T-cell (primary cell): Measurements from ENCODE around the gene MAGEF1. TPM values are rescaled to one million over a fixed set of nuclear protein-coding genes. Genes with fewer than 3 reads are reported as not detected.
A peak's percentile ranks its signal among the peaks of the same experiment; 100 is the strongest.

Experiments used
- ATAC-seq, 4 experiments: fragments of 200-7000 bp in 3 of 4; fragments of 150-1000 bp in 1 of 4; cut with Tn5 transposase; replicated peaks in 1 of 4; 1 replicate in 3 of 4; 2 replicates in 1 of 4; pipeline ENCODE4 v1.10.0; 2021; ENCODE audit warnings: moderate library complexity in 3 of 4, mild to moderate bottlenecking in 2 of 4, moderate number of reproducible peaks in 1 of 4
- CTCF ChIA-PET, 2 donors: fragments of 300-600 bp; sonication (Branson Sonifier 250); formaldehyde crosslinking; loops; one replicate each; lab custom pipeline; 2022; ENCODE audit warnings: antibody characterized with exemption in 2 of 2; lab: Charles Lee
- POLR2A ChIA-PET, 2 donors: fragments of 300-600 bp; sonication (Branson Sonifier 250); formaldehyde crosslinking; loops; one replicate each; lab custom pipeline; 2022; ENCODE audit warnings: antibody characterized with exemption in 2 of 2; lab: Charles Lee
- DNase-seq, 35 experiments: peaks; one replicate each; pipeline versions ENCODE4 v3.0.0 to v3.0.0-alpha.2; 2013 to 2023
- H3K27ac ChIP-seq: one replicate; pipeline ENCODE4 v1.5.1; 2013; ENCODE audit warnings: low read length
- H3K27me3 ChIP-seq, 2 experiments: replicated peaks in 1 of 2; 1 replicate in 1 of 2; 2 replicates in 1 of 2; pipeline versions ENCODE4 v1.6.1 to v1.7.0; 2013; ENCODE audit warnings: low read length in 1 of 2, mixed read lengths in 1 of 2; ENCODE audit not compliant: control insufficient read depth in 2 of 2, insufficient read depth in 2 of 2; ENCODE audit errors: extremely low read depth in 1 of 2
- H3K36me3 ChIP-seq, 2 donors: 1 replicate in 1 of 2; 2 replicates in 1 of 2; pipeline versions ENCODE4 v1.6.1 to v1.7.0; 2013; ENCODE audit warnings: low read length in 1 of 2; ENCODE audit not compliant: control insufficient read depth in 2 of 2, insufficient read depth in 1 of 2; ENCODE audit errors: extremely low read depth in 1 of 2
- H3K4me1 ChIP-seq, 2 experiments: 1 replicate in 1 of 2; 2 replicates in 1 of 2; pipeline versions ENCODE4 v1.6.1 to v1.7.0; 2013; ENCODE audit warnings: low read length in 2 of 2, mixed read lengths in 1 of 2; ENCODE audit not compliant: insufficient read depth in 2 of 2, control insufficient read depth in 1 of 2; ENCODE audit errors: extremely low read depth in 1 of 2
- H3K4me3 ChIP-seq, 2 donors: 1 replicate in 1 of 2; 2 replicates in 1 of 2; pipeline versions ENCODE4 v1.5.1 to v1.7.0; 2013; ENCODE audit warnings: mild to moderate bottlenecking in 2 of 2, low read length in 1 of 2, moderate library complexity in 1 of 2; ENCODE audit not compliant: control insufficient read depth in 1 of 2; ENCODE audit errors: extremely low read depth in 1 of 2
- H3K9me3 ChIP-seq: 2 replicates; pipeline ENCODE4 v1.7.0; 2013
- H3K27ac Mint-ChIP-seq, 2 donors: one replicate each; pipeline ENCODE4 v1.8.0; 2020 to 2021; ENCODE audit warnings: mild to moderate bottlenecking in 2 of 2, mixed read lengths in 2 of 2
- H3K27me3 Mint-ChIP-seq, 2 donors: one replicate each; pipeline ENCODE4 v1.8.0; 2021 to 2022; ENCODE audit warnings: mixed read lengths in 2 of 2
- H3K36me3 Mint-ChIP-seq: one replicate; pipeline ENCODE4 v1.8.0; 2021; ENCODE audit warnings: mixed read lengths
- H3K4me1 Mint-ChIP-seq, 3 donors: one replicate each; pipeline ENCODE4 v1.8.0; 2020 to 2022; ENCODE audit warnings: mixed read lengths in 3 of 3, mild to moderate bottlenecking in 1 of 3
- H3K4me3 Mint-ChIP-seq, 3 donors: one replicate each; pipeline ENCODE4 v1.8.0; 2020 to 2022; ENCODE audit warnings: mild to moderate bottlenecking in 3 of 3, mixed read lengths in 3 of 3, moderate library complexity in 3 of 3
- H3K9me3 Mint-ChIP-seq, 3 donors: one replicate each; pipeline ENCODE4 v1.8.0; 2020 to 2022; ENCODE audit warnings: mixed read lengths in 3 of 3
- WGBS: methylation state at CpG from one replicate; pipeline ENCODE4 v1.1.5; 2013; ENCODE audit warnings: missing lambda C conversion rate; ENCODE audit not compliant: insufficient coverage; 5-methylcytosine and 5-hydroxymethylcytosine counted together
- total RNA-seq, 35 experiments: library from RNA in 6 of 35; stranded (reverse) in 6 of 35; fragments of 120-200 nt in 1 of 35; gene quantifications; one replicate each; pipeline versions ENCODE4 v1.2.1 to v1.2.4 and lab custom pipeline; 2013 to 2026

Gene MAGEF1
- total RNA-seq, 5 donors from 2014 or later (not counting 1 experiment from before 2014, with no cell fraction given) = 8.6 to 17.7 (median 16.1) TPM

GRCh38 chr3:184660931-184661330, 50.9 kb downstream of the MAGEF1 start:
- H3K36me3 Mint-ChIP-seq = no peaks in the 10 kb centered on the region
- no peaks in the 10 kb centered on the region for H3K36me3 ChIP-seq
- H3K27ac Mint-ChIP-seq = peak overlapping the region in 1 of 2 donors; percentile 49
- ChIA-PET POLR2A (no interaction called here), CTCF (interaction anchor here in 1 of 2 donors (0.7 kb wide), 1 partner anchor 1475 kb away, joined by 7 read pairs; no protein-coding TSS in a partner anchor)
- H3K4me3 ChIP-seq = no peak overlapping the region
- peaks cover 0 to 10% (median 4%) of the 10 kb centered on the region in 3 donors for H3K4me1 Mint-ChIP-seq
- no peaks in the 10 kb centered on the region for H3K9me3 ChIP-seq
- DNase-seq = no peak
- H3K4me3 Mint-ChIP-seq = no peak overlapping the region
- ATAC-seq = no peak
- H3K27me3 Mint-ChIP-seq = no peaks in the 10 kb centered on the region
- H3K27me3 ChIP-seq = peaks cover 0 to 33% of the 10 kb centered on the region in 2 experiments
- H3K4me1 ChIP-seq = no peaks in the 10 kb centered on the region
- no peak overlapping the region for H3K27ac ChIP-seq
- WGBS = 75% methylated on average over 5 of the region's 6 CpGs
- H3K9me3 Mint-ChIP-seq = no peaks in the 10 kb centered on the region

Other genes starting within 250 kb of the MAGEF1 start
- gene EPHB3, start 150.3 kb downstream of the MAGEF1 start, total RNA-seq = 1 to 10 TPM in 1 of 5 donors, under 1 TPM in 4; 0.35 to 1.1 (median 0.55) TPM
- gene VPS8, start 100.1 kb upstream of the MAGEF1 start, total RNA-seq = 10 to 100 TPM; 59.2 to 95.6 (median 71.0) TPM